H1 (cell line): Measurements from ENCODE around the gene GPHA2.

Experiments used
- GABPA ChIP-seq: IDR thresholded peaks from 2 replicates; pipeline ENCODE4 v1.6.1; 2011; ENCODE audit warnings: mild to moderate bottlenecking, low read length, moderate library complexity, borderline replicate concordance; ENCODE audit not compliant: insufficient read depth
- HDAC2 ChIP-seq, 2 experiments: fragments of 300-600 bp in 1 of 2; sonication (generic) in 1 of 2; IDR thresholded peaks; 2 replicates each; pipeline ENCODE4 v1.6.1; 2011 to 2012; ENCODE audit warnings: low read depth in 2 of 2, low read length in 2 of 2, mild to moderate bottlenecking in 2 of 2, moderate library complexity in 2 of 2, borderline replicate concordance in 1 of 2, inconsistent platforms in 1 of 2
- NANOG ChIP-seq: IDR thresholded peaks from 2 replicates; pipeline ENCODE4 v1.6.1; 2011; ENCODE audit warnings: low read length, low read depth, mild to moderate bottlenecking, inconsistent platforms; ENCODE audit not compliant: insufficient read depth, poor library complexity, severe bottlenecking
- RFX5 ChIP-seq: IDR thresholded peaks from 2 replicates; pipeline ENCODE4 v1.6.1; 2011; ENCODE audit warnings: low read depth, low read length, improper control_type of control experiment, borderline replicate concordance
- RXRA ChIP-seq: IDR thresholded peaks from 2 replicates; pipeline ENCODE4 v1.6.1; 2011; ENCODE audit warnings: low read depth, mild to moderate bottlenecking, low read length, moderate library complexity; ENCODE audit not compliant: insufficient read depth
- SP2 ChIP-seq: IDR thresholded peaks from 2 replicates; pipeline ENCODE4 v1.6.1; 2012; ENCODE audit warnings: mild to moderate bottlenecking, low read length, inconsistent platforms
- TF ChIP-seq, protein P1 (sequence below): IDR thresholded peaks from 2 replicates; pipeline ENCODE4 v1.6.1; 2012; ENCODE audit warnings: inconsistent platforms

DNA sequence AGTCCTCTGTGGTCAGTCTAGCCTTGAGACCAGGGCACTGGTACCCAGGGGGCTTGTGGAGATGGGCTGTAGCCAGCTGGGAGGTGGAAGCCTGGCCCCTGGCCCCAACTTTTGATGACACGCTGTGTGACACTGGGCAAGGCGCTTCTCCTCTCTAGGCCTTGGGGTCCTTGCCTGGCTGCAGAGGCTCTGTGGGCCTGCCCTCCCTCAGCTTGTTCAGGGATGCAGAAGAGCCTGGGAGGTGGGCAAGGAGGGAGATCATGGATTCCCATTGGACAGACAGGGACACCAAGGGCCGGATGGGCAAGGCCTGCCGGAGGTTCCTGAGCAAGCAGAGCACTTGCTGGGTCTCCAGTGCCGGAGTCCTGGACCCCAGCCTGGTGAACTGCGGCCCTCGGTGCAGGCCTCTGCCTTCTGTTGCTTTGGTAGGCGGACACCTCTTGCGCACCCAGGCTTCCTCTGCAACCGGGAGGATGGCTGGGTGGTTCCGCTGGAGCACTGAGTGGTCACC is 12.5 kb downstream of the GPHA2 start:
- no peak for TF ChIP-seq NANOG
- no peak for TF ChIP-seq SP2
- TF ChIP-seq HDAC2 (IDR thresholded peaks at IDR 0.05; ENCODE audit: borderline replicate concordance in 1 of 2, low read depth in 2 of 2, low read length in 2 of 2): no peak
- TF ChIP-seq GABPA: no peak
- TF ChIP-seq, protein P1, sequence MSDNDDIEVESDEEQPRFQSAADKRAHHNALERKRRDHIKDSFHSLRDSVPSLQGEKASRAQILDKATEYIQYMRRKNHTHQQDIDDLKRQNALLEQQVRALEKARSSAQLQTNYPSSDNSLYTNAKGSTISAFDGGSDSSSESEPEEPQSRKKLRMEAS: no peak
- no peak for TF ChIP-seq RXRA
- no peak for TF ChIP-seq RFX5
